Heart left ventricle (tissue), 16 donors: Measurements from ENCODE around the gene GABBR2. TPM values are rescaled to one million over a fixed set of nuclear protein-coding genes. Genes with fewer than 3 reads are reported as not detected.

Source experiments
- ATAC-seq, 4 donors: fragments of 200-7000 bp; cut with Tn5 transposase; one replicate each; pipeline ENCODE4 v1.9.1; 2020 to 2022; ENCODE audit warnings: moderate library complexity in 4 of 4, mild to moderate bottlenecking in 3 of 4, moderate number of reproducible peaks in 1 of 4
- DNase-seq, 5 donors: peaks; one replicate each; pipeline ENCODE4 v3.0.0-alpha.2; 2020
- H3K27ac ChIP-seq, 12 donors: fragments of 200-600 bp; sonication (generic) in 4 of 12; one replicate each; pipeline versions ENCODE4 v1.5.0 to v1.8.0; 2016 to 2022; ENCODE audit warnings: mild to moderate bottlenecking in 2 of 12
- H3K27me3 ChIP-seq, 9 donors: fragments of 200-600 bp; sonication (generic) in 2 of 9; one replicate each; pipeline versions ENCODE4 v1.5.1 to v1.8.0; 2016 to 2022; ENCODE audit warnings: mild to moderate bottlenecking in 3 of 9
- H3K36me3 ChIP-seq, 9 donors: fragments of 200-600 bp; sonication (generic) in 2 of 9; one replicate each; pipeline versions ENCODE4 v1.5.0 to v1.8.0; 2018 to 2022; ENCODE audit warnings: mild to moderate bottlenecking in 2 of 9
- H3K4me1 ChIP-seq, 12 donors: fragments of 200-600 bp; sonication (generic) in 4 of 12; one replicate each; pipeline versions ENCODE4 v1.5.0 to v1.8.0; 2016 to 2022; ENCODE audit warnings: mild to moderate bottlenecking in 3 of 12
- H3K4me3 ChIP-seq, 12 donors: fragments of 200-600 bp; sonication (generic) in 4 of 12; one replicate each; pipeline versions ENCODE4 v1.5.0 to v1.8.0; 2017 to 2022; ENCODE audit warnings: mild to moderate bottlenecking in 9 of 12, moderate library complexity in 4 of 12
- H3K9me3 ChIP-seq, 12 donors: fragments of 200-600 bp; sonication (generic) in 4 of 12; one replicate each; pipeline versions ENCODE4 v1.5.0 to v1.8.0; 2016 to 2022; ENCODE audit warnings: mild to moderate bottlenecking in 1 of 12
- CTCF ChIP-seq, 12 donors: fragments of 200-600 bp; sonication (generic) in 4 of 12; IDR thresholded peaks; one replicate each; pipeline versions ENCODE4 v1.5.0 to v1.8.0; 2018 to 2022; ENCODE audit warnings: antibody characterized with exemption in 12 of 12, mild to moderate bottlenecking in 5 of 12
- POLR2A ChIP-seq, 2 donors: fragments of 450-650 bp; IDR thresholded peaks; one replicate each; pipeline ENCODE4 v1.6.1; 2017; ENCODE audit warnings: antibody characterized with exemption in 2 of 2, mild to moderate bottlenecking in 2 of 2, moderate library complexity in 2 of 2
- WGBS, 4 donors: extraction: QIAGEN DNeasy Blood & Tissue Kit in 2 of 4; methylation state at CpG; one replicate each; pipeline versions ENCODE4 v1.1.5 to v1.1.7; 2013 to 2018; 5-methylcytosine and 5-hydroxymethylcytosine counted together
- intact Hi-C, 10 donors: fragments of 100-400 bp; cut with DNase I; formaldehyde crosslinking; loops; one replicate each; pipeline versions ENCODE4 v1.11.1 to v1.14.2; 2022
- polyA plus RNA-seq, 2 donors: library from polyadenylated mRNA; stranded (reverse); fragments of 200-250 nt; gene quantifications; one replicate each; pipeline ENCODE4 v1.2.3, GENCODE V29; 2013
- total RNA-seq, 9 donors: library from RNA; depleted of rRNA in 2 of 9; stranded (reverse); fragments of >200 nt in 2 of 9; fragmentation: NEBNext Ultra II Directional in 3 of 9; extraction: Animal tissue kit (Norgen Biotek cat#: 25700) in 3 of 9; gene quantifications; one replicate each; pipeline versions ENCODE4 v1.1.0 to v1.2.4, GENCODE V29; 2016 to 2023
- donor health status: ischemic (EF 13 %, LVEDD 7.1; RV severe dilation, severe dysfunction).
- donor health status: healthy with polysubstance abuse.
- donor health status: DM: no; HTN: yes; CAD: no.
- donor health status: DM: no; HTN: no; CAD: no.
- donor health status: ischemic (EF 25% LVEDD 6.9; RV normal size, moderate dysfunction).
- donor health status: ischemic (EF 25% LVEDD 5.7; RV mildly dilated, moderate dysfunction).
- donor health status: healthy.
- donor health status: DM: yes; HTN: yes; CAD: no.
- donor health status: ischemic (EF 35%, LVEDD 5.7; RV mildly dilated, moderate dysfunction).
- donor health status: nonischemic (EF 11% LVEDD 7.7; RV severe dilation, severe dysfunction).
- donor health status: DM: yes; HTN: yes; CAD: no.
- donor health status: PGD.
- donor health status: ischemic (EF 29% LVEDD 5.4; RV normal size, mild dysfunction).
- donor health status: nonischemic (EF 23%, LVEDD 6.1; RV moderate dilation, normal function).

Gene GABBR2
- total and polyA plus RNA-seq, 11 donors: 0.11 to 3.4 (median 0.58) TPM

DNA sequence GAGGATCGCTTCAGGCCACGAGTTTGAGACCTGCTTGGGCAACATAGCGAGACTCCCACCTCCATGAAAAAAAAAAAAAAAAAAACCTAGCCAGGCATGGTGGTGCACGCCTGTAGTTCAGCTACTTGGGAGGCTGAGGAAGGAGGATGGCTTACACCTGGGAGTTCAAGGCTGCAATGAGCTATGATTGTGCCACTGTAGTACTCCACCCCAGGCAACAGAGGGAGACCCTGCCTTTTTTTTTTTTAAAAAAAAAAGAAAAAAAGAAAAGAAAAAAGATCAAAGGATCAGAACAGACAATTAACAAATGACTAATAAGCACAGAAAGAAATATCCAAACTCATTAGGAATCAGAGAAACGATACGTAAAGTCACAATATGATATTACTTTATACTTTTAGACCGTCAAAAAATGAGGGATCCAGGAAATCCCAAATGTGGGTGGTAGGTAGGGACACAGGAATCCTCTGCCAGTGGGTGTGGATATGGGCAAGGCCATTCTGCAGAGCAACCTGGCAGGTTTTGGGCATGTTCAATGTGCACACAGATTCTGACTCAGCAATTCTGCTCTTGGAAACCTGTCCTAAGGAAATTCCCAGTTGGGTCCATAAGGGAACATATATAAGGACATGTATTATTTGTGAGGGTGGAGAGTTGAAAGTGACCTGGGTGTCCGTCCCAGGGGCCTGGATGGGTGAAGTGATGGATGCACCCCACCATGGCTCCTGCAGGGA is 308.6 kb downstream of the GABBR2 start:
- Histone ChIP-seq H3K9me3 (no peaks in the 10 kb centered on the region), H3K4me1 (no peaks in the 10 kb centered on the region), H3K27me3 (peaks cover 0 to 20% (median 0%) of the 10 kb centered on the region in 9 donors), H3K4me3 (no peak overlapping the region), H3K36me3 (no peaks in the 10 kb centered on the region), H3K27ac (no peak overlapping the region)
- TF ChIP-seq CTCF (IDR thresholded peaks at IDR 0.05): no peak
- no peak for TF ChIP-seq POLR2A (IDR thresholded peaks at IDR 0.05)
- DNase-seq: no peak
- ATAC-seq: no peak
- intact Hi-C loops: no loop called here
- WGBS, 4 donors: 85 to 95% (median 87%) methylated on average over 8 of the region's 8 CpGs

DNA sequence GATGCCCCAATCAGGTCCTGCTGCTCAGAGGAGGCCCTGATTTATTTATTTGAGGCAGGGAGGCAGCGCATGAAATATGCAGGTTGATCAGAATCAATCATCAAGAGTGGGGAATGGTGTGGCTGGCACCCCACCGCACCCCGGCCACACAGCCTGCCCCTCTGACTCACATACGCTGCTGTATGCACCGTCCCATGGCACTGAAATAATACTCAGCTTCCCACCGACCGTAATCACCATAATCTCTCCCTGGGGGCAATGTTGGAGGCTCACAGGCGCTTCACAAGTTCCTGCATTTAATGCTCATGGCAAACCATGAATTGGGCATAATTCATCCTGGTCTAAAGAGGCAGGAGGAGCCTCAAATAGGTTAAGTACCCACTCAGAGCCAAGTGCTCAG is 312.1 kb downstream of the GABBR2 start:
- WGBS, 4 donors: 76 to 84% (median 80%) methylated on average over 7 to 8 of the region's 8 CpGs
- DNase-seq (no peak), ATAC-seq (no peak)
- Histone ChIP-seq H3K27ac (no peak overlapping the region), H3K9me3 (no peaks in the 10 kb centered on the region), H3K27me3 (peaks cover 0 to 20% (median 0%) of the 10 kb centered on the region in 9 donors), H3K4me1 (no peaks in the 10 kb centered on the region), H3K36me3 (no peaks in the 10 kb centered on the region), H3K4me3 (no peak overlapping the region)
- TF ChIP-seq CTCF (IDR thresholded peaks at IDR 0.05): no peak
- no peak for TF ChIP-seq POLR2A (IDR thresholded peaks at IDR 0.05)
- intact Hi-C loops: no loop called here

- intact Hi-C loops: no loop called here
- DNase-seq: no peak
- TF ChIP-seq CTCF (IDR thresholded peaks at IDR 0.05) (no peak), POLR2A (IDR thresholded peaks at IDR 0.05) (no peak)
- no peak for ATAC-seq
- no peaks in the 10 kb centered on the region for H3K9me3 ChIP-seq
- 79 to 90% (median 87%) methylated on average over 5 to 6 of the region's 6 CpGs for WGBS, 4 donors
- no peaks in the 10 kb centered on the region for H3K36me3 ChIP-seq
- no peak overlapping the region for H3K27ac ChIP-seq
- H3K4me1 ChIP-seq: no peaks in the 10 kb centered on the region
- peaks cover 0 to 20% (median 0%) of the 10 kb centered on the region in 9 donors for H3K27me3 ChIP-seq
- H3K4me3 ChIP-seq: no peak overlapping the region
Measured at GRCh38 chr9:98396236-98396635, 312.5 kb downstream of the GABBR2 start.

GRCh38 chr9:98391867-98392266 is 316.9 kb downstream of the GABBR2 start:
- peak in 1 of 4 donors; percentile 35 for ATAC-seq

More at GRCh38 chr9:98391867-98392266, 316.9 kb downstream of the GABBR2 start:
- H3K9me3 ChIP-seq: no peaks in the 10 kb centered on the region
- no peaks in the 10 kb centered on the region for H3K4me1 ChIP-seq
- H3K27me3 ChIP-seq: peaks cover 0 to 3% (median 0%) of the 10 kb centered on the region in 9 donors
- no peak overlapping the region for H3K27ac ChIP-seq
- no peak for TF ChIP-seq CTCF (IDR thresholded peaks at IDR 0.05)
- no peak for TF ChIP-seq POLR2A (IDR thresholded peaks at IDR 0.05)
- no peak overlapping the region for H3K4me3 ChIP-seq
- WGBS, 4 donors: 63 to 85% (median 76%) methylated on average over 6 of the region's 6 CpGs
- no peaks in the 10 kb centered on the region for H3K36me3 ChIP-seq
- DNase-seq: no peak
- intact Hi-C loops: no loop called here
